H9 (cell line): ENCODE data around the gene ACVR1B. TPM values are rescaled to one million over a fixed set of nuclear protein-coding genes. Genes with fewer than 3 reads are reported as not detected.

Source experiments
- DNase-seq: peaks from one replicate; pipeline ENCODE4 v3.0.0-alpha.2; 2017
- H2AFZ ChIP-seq: one replicate; pipeline ENCODE4 v1.6.1; 2013; ENCODE audit warnings: mild to moderate bottlenecking, low read length, control low read depth, moderate library complexity
- H2AK5ac ChIP-seq: 2 replicates; pipeline ENCODE4 v1.6.1; 2013; ENCODE audit warnings: low read length, control low read depth, mixed read lengths; ENCODE audit not compliant: insufficient read length
- H2BK120ac ChIP-seq: one replicate; pipeline ENCODE4 v1.6.1; 2013; ENCODE audit warnings: low read depth, mild to moderate bottlenecking, low read length, control low read depth, inconsistent platforms; ENCODE audit not compliant: poor library complexity, severe bottlenecking
- H2BK12ac ChIP-seq: 2 replicates; pipeline ENCODE4 v1.6.1; 2013; ENCODE audit warnings: low read length, control low read depth, mixed read lengths, low read depth; ENCODE audit not compliant: insufficient read length
- H2BK15ac ChIP-seq: 2 replicates; pipeline ENCODE4 v1.6.1; 2013; ENCODE audit warnings: low read depth, low read length, control low read depth
- H2BK20ac ChIP-seq: one replicate; pipeline ENCODE4 v1.6.1; 2013; ENCODE audit warnings: low read depth, mild to moderate bottlenecking, low read length, control low read depth, inconsistent platforms; ENCODE audit not compliant: poor library complexity, severe bottlenecking
- H2BK5ac ChIP-seq: 2 replicates; pipeline ENCODE4 v1.6.1; 2013; ENCODE audit warnings: low read length, control low read depth, mixed read lengths; ENCODE audit not compliant: insufficient read length
- H3K14ac ChIP-seq: 2 replicates; pipeline ENCODE4 v1.6.1; 2013; ENCODE audit warnings: low read length, control low read depth; ENCODE audit not compliant: insufficient read depth
- H3K18ac ChIP-seq: 2 replicates; pipeline ENCODE4 v1.6.1; 2013; ENCODE audit warnings: low read depth, mild to moderate bottlenecking, mixed read lengths, low read length, control low read depth; ENCODE audit not compliant: insufficient read length
- H3K23ac ChIP-seq: 2 replicates; pipeline ENCODE4 v1.6.1; 2013; ENCODE audit warnings: low read length, control low read depth, mixed read lengths, low read depth; ENCODE audit not compliant: insufficient read length
- H3K23me2 ChIP-seq: 2 replicates; pipeline ENCODE4 v1.6.1; 2013; ENCODE audit warnings: low read depth, mild to moderate bottlenecking, mixed read lengths, low read length, control low read depth; ENCODE audit not compliant: insufficient read length, poor library complexity, severe bottlenecking
- H3K27ac ChIP-seq: 2 replicates; pipeline ENCODE4 v1.5.1; 2013; ENCODE audit warnings: low read length, control low read depth, mixed read lengths, low read depth; ENCODE audit not compliant: insufficient read length
- H3K27me3 ChIP-seq: 2 replicates; pipeline ENCODE4 v1.6.1; 2013; ENCODE audit warnings: low read length, control low read depth, inconsistent platforms; ENCODE audit not compliant: insufficient read depth
- H3K4ac ChIP-seq: 2 replicates; pipeline ENCODE4 v1.6.1; 2013; ENCODE audit warnings: low read depth, mild to moderate bottlenecking, control low read depth, inconsistent platforms, low read length, moderate library complexity
- H3K4me1 ChIP-seq: 2 replicates; pipeline ENCODE4 v1.6.1; 2013; ENCODE audit warnings: low read length, control low read depth, inconsistent platforms; ENCODE audit not compliant: insufficient read depth
- H3K4me2 ChIP-seq: 2 replicates; pipeline ENCODE4 v1.6.1; 2013; ENCODE audit warnings: low read length, control low read depth, mixed read lengths; ENCODE audit not compliant: insufficient read length, insufficient read depth
- H3K56ac ChIP-seq: 2 replicates; pipeline ENCODE4 v1.6.1; 2013; ENCODE audit warnings: low read depth, mild to moderate bottlenecking, mixed read lengths, low read length, control low read depth; ENCODE audit not compliant: insufficient read length
- H3K79me1 ChIP-seq: 2 replicates; pipeline ENCODE4 v1.6.1; 2013; ENCODE audit warnings: low read depth, mild to moderate bottlenecking, moderate library complexity, low read length, control low read depth, inconsistent platforms; ENCODE audit not compliant: insufficient read depth, poor library complexity, severe bottlenecking
- H3K79me2 ChIP-seq: 2 replicates; pipeline ENCODE4 v1.6.1; 2013; ENCODE audit warnings: low read length, control low read depth, inconsistent platforms; ENCODE audit not compliant: insufficient read depth
- H3K9ac ChIP-seq: 2 replicates; pipeline ENCODE4 v1.6.1; 2013; ENCODE audit warnings: low read length, control low read depth, mixed read lengths; ENCODE audit not compliant: insufficient read length; ENCODE audit errors: extremely low read depth
- H3K9me3 ChIP-seq: one replicate; pipeline ENCODE4 v1.6.1; 2013; ENCODE audit warnings: low read depth, low read length, inconsistent platforms; ENCODE audit not compliant: control insufficient read depth
- H3T11ph ChIP-seq: one replicate; pipeline ENCODE4 v1.6.1; 2013; ENCODE audit warnings: mild to moderate bottlenecking, low read length, control low read depth, inconsistent platforms
- H4K20me1 ChIP-seq: one replicate; pipeline ENCODE4 v1.6.1; 2013; ENCODE audit not compliant: control insufficient read depth, insufficient read length, insufficient read depth
- H4K5ac ChIP-seq: 2 replicates; pipeline ENCODE4 v1.6.1; 2013; ENCODE audit warnings: low read depth, mild to moderate bottlenecking, mixed read lengths, low read length, control low read depth; ENCODE audit not compliant: insufficient read length
- H4K8ac ChIP-seq: replicated peaks from 2 replicates; pipeline ENCODE4 v1.6.1; 2013; ENCODE audit warnings: low read length, control low read depth, mixed read lengths, low read depth; ENCODE audit not compliant: insufficient read length
- H4K91ac ChIP-seq: 2 replicates; pipeline ENCODE4 v1.6.1; 2013; ENCODE audit warnings: low read depth, mild to moderate bottlenecking, moderate library complexity, mixed read lengths, low read length, control low read depth; ENCODE audit not compliant: insufficient read length
- H3K27ac Mint-ChIP-seq, 3 experiments: 2 replicates in 2 of 3; 3 replicates in 1 of 3; pipeline ENCODE4 v1.8.0; 2020 to 2021; ENCODE audit warnings: mixed read lengths in 3 of 3, mild to moderate bottlenecking in 1 of 3, moderate library complexity in 1 of 3
- H3K27me3 Mint-ChIP-seq: 2 replicates; pipeline ENCODE4 v1.8.0; 2021; ENCODE audit warnings: low read depth, mild to moderate bottlenecking, moderate library complexity, mixed read lengths
- H3K36me3 Mint-ChIP-seq, 3 experiments: 2 replicates in 2 of 3; 3 replicates in 1 of 3; pipeline ENCODE4 v1.8.0; 2020 to 2021; ENCODE audit warnings: low read depth in 3 of 3, mixed read lengths in 3 of 3; ENCODE audit not compliant: insufficient read depth in 1 of 3
- H3K4me1 Mint-ChIP-seq, 2 experiments: 2 replicates each; pipeline ENCODE4 v1.8.0; 2020; ENCODE audit warnings: mixed read lengths in 2 of 2
- H3K4me3 Mint-ChIP-seq, 2 experiments: 2 replicates in 1 of 2; 3 replicates in 1 of 2; pipeline ENCODE4 v1.8.0; 2020 to 2021; ENCODE audit warnings: mild to moderate bottlenecking in 2 of 2, mixed read lengths in 2 of 2, moderate library complexity in 1 of 2
- H3K9me3 Mint-ChIP-seq, 2 experiments: 2 replicates in 1 of 2; 3 replicates in 1 of 2; pipeline ENCODE4 v1.8.0; 2020; ENCODE audit warnings: mild to moderate bottlenecking in 2 of 2, mixed read lengths in 2 of 2, moderate library complexity in 1 of 2
- CTCF ChIP-seq: fragments of 200-600 bp; sonication (generic); conservative IDR thresholded peaks from 3 replicates; pipeline ENCODE4 v1.8.0; 2021; ENCODE audit warnings: antibody characterized with exemption, mild to moderate bottlenecking
- WGBS: extraction: QIAGEN DNeasy Blood & Tissue Kit; methylation state at CpG from one replicate; pipeline ENCODE4 v1.1.7; 2013; ENCODE audit warnings: missing lambda C conversion rate, low lambda C conversion rate, mixed read lengths; ENCODE audit not compliant: insufficient read length; ENCODE audit errors: extremely low coverage; 5-methylcytosine and 5-hydroxymethylcytosine counted together
- total RNA-seq: library from RNA; stranded (reverse); gene quantifications from 2 replicates; pipeline ENCODE4 v1.2.1, GENCODE V29; 2021

ACVR1B gene
- total RNA-seq, 1 experiment from 2014 or later = 16.3 TPM

GRCh38 chr12:52004042-52004648 lies 52.6 kb downstream of the ACVR1B start:
- Histone ChIP-seq H3K4me1 (no peaks in the 10 kb centered on the region), H2BK20ac (no peak overlapping the region), H3K79me1 (no peaks in the 10 kb centered on the region), H2BK15ac (no peak overlapping the region), H3K27me3 (peaks cover 17% of the 10 kb centered on the region), H3K18ac (no peak overlapping the region), H3K23me2 (peaks cover 7% of the 10 kb centered on the region), H4K20me1 (no peaks in the 10 kb centered on the region), H3K27ac (no peak overlapping the region), H3T11ph (no peak overlapping the region), H3K23ac (no peak overlapping the region), H3K79me2 (no peaks in the 10 kb centered on the region), H3K14ac (no peak overlapping the region), H2BK120ac (no peak overlapping the region), H4K5ac (no peak overlapping the region), H2BK12ac (no peak overlapping the region), H4K8ac (no peak overlapping the region), H3K9me3 (no peaks in the 10 kb centered on the region), H2AFZ (no peak overlapping the region), H2AK5ac (no peak overlapping the region), H3K4ac (no peak overlapping the region), H2BK5ac (no peak overlapping the region), H3K56ac (no peak overlapping the region), H3K9ac (no peak overlapping the region), H3K4me2 (no peak overlapping the region), H4K91ac (no peak overlapping the region)
- peaks cover 0 to 7% (median 6%) of the 10 kb centered on the region in 3 experiments; a peak in 6 of 7 replicates for H3K36me3 Mint-ChIP-seq
- H3K4me3 Mint-ChIP-seq = no peak overlapping the region
- no peak overlapping the region; a peak in 1 of 7 replicates for H3K27ac Mint-ChIP-seq
- DNase-seq = peak; percentile 83
- H3K27me3 Mint-ChIP-seq = peaks cover 59% of the 10 kb centered on the region
- no CpG with 5 or more reads among the region's 5 CpGs for WGBS
- peak; percentile 81 for TF ChIP-seq CTCF
- no peaks in the 10 kb centered on the region; a peak in 1 of 5 replicates for H3K9me3 Mint-ChIP-seq
- H3K4me1 Mint-ChIP-seq = peaks cover 17 to 32% of the 10 kb centered on the region in 2 experiments
